HL-60 (cell line): ENCODE results near the gene PTPN7.
"Not testable (repeated sequence)": the region's sequence is repeated elsewhere in the genome, so short reads cannot be mapped to it uniquely, and the experiment has no call there.

Experiments
- DNase-seq, 2 experiments: peaks; one replicate each; pipeline ENCODE4 v3.0.0-alpha.2; 2010 to 2020; ENCODE audit warnings: low read depth in 1 of 2, low spot score in 1 of 2
- H3K27ac ChIP-seq: fragments of 250-450 bp; sonication (Bioruptor Pico); replicated peaks from 2 replicates; pipeline ENCODE4 v1.5.1; 2020; ENCODE audit warnings: mild to moderate bottlenecking, moderate library complexity
- H3K27me3 ChIP-seq: fragments of 250-450 bp; sonication (Bioruptor Pico); 2 replicates; pipeline ENCODE4 v1.5.1; 2021; ENCODE audit warnings: mild to moderate bottlenecking, moderate library complexity; ENCODE audit not compliant: insufficient read depth, poor library complexity, severe bottlenecking
- H3K4me3 ChIP-seq: replicated peaks from 2 replicates; pipeline ENCODE4 v1.5.1; 2011; ENCODE audit warnings: mild to moderate bottlenecking, control low read depth, low read length; ENCODE audit not compliant: insufficient read depth
- CTCF ChIP-seq: IDR thresholded peaks from one replicate; pipeline ENCODE4 v1.5.1; 2011; ENCODE audit warnings: low read length, control low read depth, inconsistent platforms; ENCODE audit not compliant: insufficient read depth
- GABPA ChIP-seq: IDR thresholded peaks from 2 replicates; pipeline ENCODE4 v1.6.1; 2012; ENCODE audit warnings: low read depth
- POLR2AphosphoS5 ChIP-seq: IDR thresholded peaks from 2 replicates; pipeline ENCODE4 v1.6.1; 2012; ENCODE audit warnings: low read depth
- REST ChIP-seq: IDR thresholded peaks from 2 replicates; pipeline ENCODE4 v1.6.1; 2012; ENCODE audit warnings: low read depth; ENCODE audit not compliant: insufficient replicate concordance
- SPI1 ChIP-seq: IDR thresholded peaks from 2 replicates; pipeline ENCODE4 v1.6.1; 2012; ENCODE audit warnings: low read depth, mild to moderate bottlenecking, borderline replicate concordance

PTPN7 gene

GRCh38 chr1:202193614-202194327, 33.4 kb upstream of the PTPN7 start, which contains the start of gene LGR6:
Gene LGR6 (plus strand): TSS chr1:202193799. CDS start chr1:202193990, 191 bp downstream.
- H3K4me3 ChIP-seq, result no peak within 1 kb of the TSS
- TF ChIP-seq GABPA (no peak), SPI1 (no peak), REST (no peak), POLR2AphosphoS5 (no peak), CTCF (no peak)
- H3K27me3 ChIP-seq, result peaks cover 23% of the 10 kb centered on the region
- no peak for DNase-seq
- no peak within 1 kb of the TSS for H3K27ac ChIP-seq

DNA sequence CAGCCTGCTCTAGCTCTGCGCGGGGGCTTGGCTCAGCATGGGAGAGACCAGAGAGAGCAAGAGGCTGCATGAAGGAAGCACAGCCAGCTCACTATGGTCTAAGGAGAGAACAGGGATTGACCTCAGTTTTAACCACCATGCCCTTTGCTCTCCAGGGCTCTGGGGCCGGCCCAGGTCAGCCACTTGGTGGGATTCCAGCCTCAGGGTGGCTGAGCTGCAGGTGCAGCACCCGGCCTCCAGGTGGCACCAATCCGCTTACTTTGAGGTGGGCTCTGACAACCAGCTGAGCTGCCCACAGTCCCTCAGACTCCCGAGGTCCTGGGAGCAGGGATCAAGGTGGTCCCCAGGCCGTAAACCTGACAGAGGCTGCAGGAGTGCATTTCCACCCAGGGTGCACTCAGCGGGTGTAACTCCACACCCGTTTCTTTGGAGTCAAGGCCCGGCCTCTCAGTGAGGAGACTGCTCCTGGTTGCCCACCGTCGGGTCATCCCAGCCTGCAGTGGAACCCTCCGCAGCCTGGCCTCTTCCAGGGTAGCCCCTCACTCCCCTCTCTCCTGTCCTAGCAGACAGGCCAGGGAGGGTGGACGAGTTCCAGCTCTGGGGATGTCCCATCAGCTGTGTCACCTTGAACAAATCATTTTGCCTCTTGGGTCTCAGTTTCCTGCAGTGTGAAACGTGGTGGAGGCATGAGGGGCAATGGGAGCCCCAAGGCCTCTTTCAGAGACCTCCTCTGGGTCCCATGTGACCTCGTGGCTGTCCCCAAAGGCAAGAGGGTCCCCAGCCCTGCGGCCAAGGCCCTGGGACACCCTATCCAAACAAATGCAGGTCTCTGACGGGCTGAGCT, 32.6 kb upstream of the PTPN7 start:
- TF ChIP-seq REST, result no peak
- no peak for TF ChIP-seq POLR2AphosphoS5
- TF ChIP-seq SPI1, result no peak
- peak; percentile 88 for TF ChIP-seq CTCF
- TF ChIP-seq GABPA, result no peak
- DNase-seq, result peak; percentile 21 to 40
- Histone ChIP-seq H3K4me3 (no peak overlapping the region), H3K27ac (no peak overlapping the region), H3K27me3 (peaks cover 23% of the 10 kb centered on the region)

- not testable (repeated sequence) for H3K4me3 ChIP-seq, H3K27ac ChIP-seq, DNase-seq
- H3K27me3 ChIP-seq, result peaks cover 17% of the 10 kb centered on the region
Measured at GRCh38 chr1:202191391-202191790, 31.0 kb upstream of the PTPN7 start.

DNA sequence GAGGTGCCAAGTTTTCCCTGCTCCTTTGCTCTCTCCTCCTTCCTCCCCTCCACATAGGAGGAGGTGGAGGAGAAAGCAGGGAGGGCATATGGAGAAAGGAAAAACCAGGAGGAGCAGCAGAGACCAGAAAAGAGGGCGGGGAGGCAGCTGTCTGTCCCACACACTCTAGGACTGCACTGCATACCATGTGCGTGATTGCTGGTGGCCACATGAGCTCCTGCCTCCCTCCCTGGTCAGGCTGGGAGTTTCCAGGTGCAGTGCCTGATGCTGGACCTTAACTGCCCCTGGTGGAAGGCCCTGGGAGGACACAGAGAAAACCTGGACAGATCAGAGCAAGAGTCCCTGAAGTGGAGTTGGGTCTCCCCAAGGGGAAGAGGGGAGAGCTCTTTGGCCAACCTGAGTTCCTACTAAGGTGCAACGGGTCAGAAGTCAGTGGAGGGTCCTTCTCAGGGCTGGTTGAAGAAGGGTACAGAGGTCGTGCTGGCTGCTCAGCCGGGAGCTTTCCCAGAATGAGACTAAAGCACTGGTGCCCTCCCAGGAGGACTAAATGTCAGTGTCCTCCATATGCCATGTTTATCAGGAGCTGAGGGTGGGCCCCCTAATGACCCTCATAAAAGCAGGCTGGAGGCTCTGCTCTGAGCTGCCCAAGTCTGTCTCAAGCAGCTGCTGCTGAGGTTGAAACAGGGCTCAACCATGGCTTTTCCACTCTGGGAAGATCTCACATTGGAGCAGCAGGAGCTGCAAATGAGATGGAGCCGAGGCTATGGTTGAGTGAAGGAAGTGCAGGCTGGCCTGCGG, 29.7 kb upstream of the PTPN7 start:
- Histone ChIP-seq H3K27ac (no peak overlapping the region), H3K4me3 (no peak overlapping the region), H3K27me3 (peaks cover 9% of the 10 kb centered on the region)
- no peak for DNase-seq
- no peak for TF ChIP-seq CTCF
- no peak for TF ChIP-seq POLR2AphosphoS5
- TF ChIP-seq SPI1, result no peak
- no peak for TF ChIP-seq REST
- TF ChIP-seq GABPA, result no peak
